ENCODE measurements around the gene SETD3.

Gene SETD3

GRCh38 chr14:99408286-99408970 lies 72.2 kb downstream of the SETD3 start:
- TF ChIP-seq CTCF (IDR thresholded peaks at IDR 0.05; ENCODE audit: insufficient read depth, low read length, poor library complexity, severe bottlenecking) (no peak), EZH2phosphoT487 (conservative IDR thresholded peaks at IDR 0.05; ENCODE audit: low read length) (no peak)
- Histone ChIP-seq H3K4me2 (ENCODE audit: low read depth, low read length, poor library complexity, severe bottlenecking) (no peak overlapping the region), H3K27ac (ENCODE audit: low read depth, low read length) (no peak overlapping the region), H3K9me3 (ENCODE audit: insufficient read depth, low read length) (no peaks in the 10 kb centered on the region), H3K79me2 (ENCODE audit: insufficient read depth, low read length) (no peaks in the 10 kb centered on the region), H3K9me2 (replicated peaks; ENCODE audit: insufficient read depth, low read length) (no peaks in the 10 kb centered on the region), H3K9ac (ENCODE audit: low read length) (no peak overlapping the region), H4K20me1 (ENCODE audit: low read depth, low read length) (no peaks in the 10 kb centered on the region), H3K36me3 (ENCODE audit: low read length) (no peaks in the 10 kb centered on the region), H2AFZ (ENCODE audit: low read depth, low read length, severe bottlenecking) (no peak overlapping the region), H3K27me3 (ENCODE audit: low read length) (no peaks in the 10 kb centered on the region), H3K4me3 (ENCODE audit: insufficient read depth, low read length, poor library complexity, severe bottlenecking) (no peak overlapping the region), H3F3A (ENCODE audit: insufficient read depth) (no peaks in the 10 kb centered on the region)

- Histone ChIP-seq H3F3A (ENCODE audit: insufficient read depth) (no peaks in the 10 kb centered on the region), H3K9ac (ENCODE audit: low read length) (no peak overlapping the region), H3K9me2 (replicated peaks; ENCODE audit: insufficient read depth, low read length) (no peaks in the 10 kb centered on the region), H3K9me3 (ENCODE audit: insufficient read depth, low read length) (no peaks in the 10 kb centered on the region), H3K79me2 (ENCODE audit: insufficient read depth, low read length) (no peaks in the 10 kb centered on the region), H3K36me3 (ENCODE audit: low read length) (no peaks in the 10 kb centered on the region), H2AFZ (ENCODE audit: low read depth, low read length, severe bottlenecking) (no peak overlapping the region), H3K4me3 (ENCODE audit: insufficient read depth, low read length, poor library complexity, severe bottlenecking) (no peak overlapping the region), H4K20me1 (ENCODE audit: low read depth, low read length) (no peaks in the 10 kb centered on the region), H3K4me2 (ENCODE audit: low read depth, low read length, poor library complexity, severe bottlenecking) (no peak overlapping the region), H3K27me3 (ENCODE audit: low read length) (no peaks in the 10 kb centered on the region), H3K27ac (ENCODE audit: low read depth, low read length) (no peak overlapping the region)
- TF ChIP-seq EZH2phosphoT487 (conservative IDR thresholded peaks at IDR 0.05; ENCODE audit: low read length) (no peak), CTCF (IDR thresholded peaks at IDR 0.05; ENCODE audit: insufficient read depth, low read length, poor library complexity, severe bottlenecking) (no peak)
These were observed 73.2 kb downstream of the SETD3 start for GRCh38 chr14:99407416-99407815.

- no peak for TF ChIP-seq EZH2phosphoT487 (conservative IDR thresholded peaks at IDR 0.05; ENCODE audit: low read length)
- no peak for TF ChIP-seq CTCF (IDR thresholded peaks at IDR 0.05; ENCODE audit: insufficient read depth, low read length, poor library complexity, severe bottlenecking)
- no peaks in the 10 kb centered on the region for H3K9me2 ChIP-seq (replicated peaks; ENCODE audit: insufficient read depth, low read length)
These were observed 77.7 kb downstream of the SETD3 start for GRCh38 chr14:99402950-99403349.

More at GRCh38 chr14:99402950-99403349, 77.7 kb downstream of the SETD3 start:
- Histone ChIP-seq H3K27ac (ENCODE audit: low read depth, low read length) (no peak overlapping the region), H3F3A (ENCODE audit: insufficient read depth) (no peaks in the 10 kb centered on the region), H3K79me2 (ENCODE audit: insufficient read depth, low read length) (no peaks in the 10 kb centered on the region), H3K4me3 (ENCODE audit: insufficient read depth, low read length, poor library complexity, severe bottlenecking) (no peak overlapping the region), H2AFZ (ENCODE audit: low read depth, low read length, severe bottlenecking) (no peak overlapping the region), H3K9ac (ENCODE audit: low read length) (no peak overlapping the region), H3K9me3 (ENCODE audit: insufficient read depth, low read length) (no peaks in the 10 kb centered on the region), H3K36me3 (ENCODE audit: low read length) (no peaks in the 10 kb centered on the region), H3K27me3 (ENCODE audit: low read length) (no peaks in the 10 kb centered on the region), H3K4me2 (ENCODE audit: low read depth, low read length, poor library complexity, severe bottlenecking) (no peak overlapping the region), H4K20me1 (ENCODE audit: low read depth, low read length) (no peaks in the 10 kb centered on the region)

Measured in SU-DHL-6 (cell line).